ENCODE data around the gene BBS9.
"Not testable (repeated sequence)": the region's sequence is repeated elsewhere in the genome, so short reads cannot be mapped to it uniquely, and the experiment has no call there.

BBS9 gene

GRCh38 chr7:33511778-33512177, 382.4 kb downstream of the BBS9 start:
- Histone ChIP-seq H3K36me3 (peaks cover 0 to 6% (median 4%) of the 10 kb centered on the region in 3 donors), H3K9me3 (no peaks in the 10 kb centered on the region), H3K27me3 (no peaks in the 10 kb centered on the region), H3K4me3 (no peak overlapping the region), H3K4me1 (no peaks in the 10 kb centered on the region), H3K27ac (no peak overlapping the region)
- TF ChIP-seq CTCF (IDR thresholded peaks at IDR 0.05) = no peak
- no peak for DNase-seq
- intact Hi-C loops (cut with DNase I; ENCODE audit: low total_unique reads) = no loop called here

- Histone ChIP-seq H3K36me3 (no peaks in the 10 kb centered on the region), H3K4me1 (no peaks in the 10 kb centered on the region), H3K27ac (no peak overlapping the region), H3K27me3 (no peaks in the 10 kb centered on the region), H3K4me3 (no peak overlapping the region), H3K9me3 (no peaks in the 10 kb centered on the region)
- TF ChIP-seq CTCF (IDR thresholded peaks at IDR 0.05) = no peak
- intact Hi-C loops (cut with DNase I; ENCODE audit: low total_unique reads) = no loop called here
- no peak for DNase-seq
Observed at GRCh38 chr7:33516568-33516967, 387.2 kb downstream of the BBS9 start.

- H3K4me3 ChIP-seq = no peak overlapping the region
- no peaks in the 10 kb centered on the region for H3K27me3 ChIP-seq
- H3K36me3 ChIP-seq = no peaks in the 10 kb centered on the region
- no peaks in the 10 kb centered on the region for H3K9me3 ChIP-seq
- no peak for DNase-seq
- no peak for TF ChIP-seq CTCF (IDR thresholded peaks at IDR 0.05)
- intact Hi-C loops (cut with DNase I; ENCODE audit: low total_unique reads) = no loop called here
- H3K4me1 ChIP-seq = no peaks in the 10 kb centered on the region
- no peak overlapping the region for H3K27ac ChIP-seq
Observed at GRCh38 chr7:33517191-33517590, 387.8 kb downstream of the BBS9 start.

- H3K36me3 ChIP-seq; intact Hi-C loops (cut with DNase I; ENCODE audit: low total_unique reads); H3K27me3 ChIP-seq; H3K4me3 ChIP-seq; DNase-seq; H3K9me3 ChIP-seq; H3K27ac ChIP-seq; H3K4me1 ChIP-seq: not testable (repeated sequence)
Observed at GRCh38 chr7:33527008-33527407, 397.6 kb downstream of the BBS9 start.

GRCh38 chr7:33527613-33528012, 398.2 kb downstream of the BBS9 start:
- H3K9me3 ChIP-seq; DNase-seq; H3K36me3 ChIP-seq; H3K4me3 ChIP-seq; intact Hi-C loops (cut with DNase I; ENCODE audit: low total_unique reads); H3K27ac ChIP-seq; H3K4me1 ChIP-seq; H3K27me3 ChIP-seq: not testable (repeated sequence)

- Histone ChIP-seq H3K4me1 (no peaks in the 10 kb centered on the region), H3K4me3 (no peak overlapping the region), H3K9me3 (no peaks in the 10 kb centered on the region), H3K27me3 (no peaks in the 10 kb centered on the region), H3K36me3 (no peaks in the 10 kb centered on the region), H3K27ac (no peak overlapping the region)
- intact Hi-C loops (cut with DNase I; ENCODE audit: low total_unique reads) = no loop called here
- TF ChIP-seq CTCF (IDR thresholded peaks at IDR 0.05) = no peak
- DNase-seq = no peak
Observed at GRCh38 chr7:33529070-33529469, 399.7 kb downstream of the BBS9 start.

- intact Hi-C loops (cut with DNase I; ENCODE audit: low total_unique reads) = no loop called here
- H3K27me3 ChIP-seq = no peaks in the 10 kb centered on the region
- no peaks in the 10 kb centered on the region for H3K4me1 ChIP-seq
- DNase-seq = no peak
- no peak overlapping the region for H3K4me3 ChIP-seq
- H3K36me3 ChIP-seq = peaks cover 0 to 3% (median 0%) of the 10 kb centered on the region in 3 donors
- TF ChIP-seq CTCF (IDR thresholded peaks at IDR 0.05) = no peak
- no peak overlapping the region for H3K27ac ChIP-seq
- H3K9me3 ChIP-seq = no peaks in the 10 kb centered on the region
Observed at GRCh38 chr7:33530664-33531063, 401.3 kb downstream of the BBS9 start.
